GM23248 (cell line): Measurements from ENCODE around the gene EME1. TPM values are rescaled to one million over a fixed set of nuclear protein-coding genes. Genes with fewer than 3 reads are reported as not detected.
A peak's percentile ranks its signal among the peaks of the same experiment; 100 is the strongest.
"Not testable (repeated sequence)": the region's sequence is repeated elsewhere in the genome, so short reads cannot be mapped to it uniquely, and the experiment has no call there.

Source experiments
- DNase-seq: peaks from one replicate; pipeline ENCODE4 v3.0.0-alpha.2; 2015
- H2AFZ ChIP-seq: fragments of 200-600 bp; sonication (generic); 2 replicates; pipeline ENCODE4 v1.6.1; 2016; ENCODE audit warnings: antibody characterized with exemption
- H3F3A ChIP-seq: fragments of 200-600 bp; sonication (generic); 2 replicates; pipeline ENCODE4 v1.6.1; 2016; ENCODE audit warnings: mild to moderate bottlenecking, antibody characterized with exemption, mixed run types; ENCODE audit not compliant: insufficient read depth
- H3K27ac ChIP-seq: fragments of 200-600 bp; sonication (generic); 2 replicates; pipeline ENCODE4 v1.5.1; 2016; ENCODE audit warnings: mild to moderate bottlenecking
- H3K27me3 ChIP-seq: fragments of 200-600 bp; sonication (generic); replicated peaks from 2 replicates; pipeline ENCODE4 v1.6.1; 2016; ENCODE audit warnings: mild to moderate bottlenecking; ENCODE audit not compliant: insufficient read depth
- H3K36me3 ChIP-seq: fragments of 200-600 bp; sonication (generic); 2 replicates; pipeline ENCODE4 v1.6.1; 2016; ENCODE audit warnings: low read depth, mild to moderate bottlenecking
- H3K4me1 ChIP-seq: fragments of 200-600 bp; sonication (generic); 2 replicates; pipeline ENCODE4 v1.6.1; 2016; ENCODE audit warnings: mild to moderate bottlenecking; ENCODE audit not compliant: insufficient read depth
- H3K4me2 ChIP-seq: fragments of 200-600 bp; sonication (generic); one replicate; pipeline ENCODE4 v1.6.1; 2016; ENCODE audit warnings: mild to moderate bottlenecking; ENCODE audit not compliant: unreplicated experiment
- H3K4me3 ChIP-seq: fragments of 200-600 bp; sonication (generic); 2 replicates; pipeline ENCODE4 v1.5.1; 2016; ENCODE audit warnings: mild to moderate bottlenecking
- H3K79me2 ChIP-seq: fragments of 200-600 bp; sonication (generic); 2 replicates; pipeline ENCODE4 v1.6.1; 2016; ENCODE audit warnings: mild to moderate bottlenecking; ENCODE audit not compliant: insufficient read depth
- H3K9ac ChIP-seq: fragments of 200-600 bp; sonication (generic); 2 replicates; pipeline ENCODE4 v1.6.1; 2016; ENCODE audit warnings: mild to moderate bottlenecking
- H3K9me2 ChIP-seq: fragments of 200-600 bp; sonication (generic); 2 replicates; pipeline ENCODE4 v1.6.1; 2016; ENCODE audit warnings: mixed run types, mild to moderate bottlenecking, moderate library complexity; ENCODE audit not compliant: insufficient read depth
- H3K9me3 ChIP-seq: fragments of 200-600 bp; sonication (generic); one replicate; pipeline ENCODE4 v1.6.1; 2017; ENCODE audit warnings: low read depth
- H4K20me1 ChIP-seq: fragments of 200-600 bp; sonication (generic); 2 replicates; pipeline ENCODE4 v1.6.0; 2016; ENCODE audit not compliant: insufficient read depth
- EZH2 ChIP-seq: fragments of 200-600 bp; sonication (generic); IDR thresholded peaks from 2 replicates; pipeline ENCODE4 v1.6.1; 2018; ENCODE audit warnings: antibody characterized with exemption, mild to moderate bottlenecking; ENCODE audit not compliant: insufficient read depth, poor library complexity, severe bottlenecking
- EZH2phosphoT487 ChIP-seq: fragments of 200-600 bp; sonication (generic); IDR thresholded peaks from 2 replicates; pipeline ENCODE4 v1.6.1; 2018; ENCODE audit warnings: antibody characterized with exemption, moderate library complexity, mild to moderate bottlenecking, low read depth; ENCODE audit not compliant: insufficient read depth
- WGBS, 2 experiments: methylation state at CpG; one replicate each; pipeline ENCODE4 v1.1.6; 2015 to 2017; ENCODE audit warnings: low lambda C conversion rate in 2 of 2, low coverage in 1 of 2; ENCODE audit errors: missing lambda C conversion rate in 2 of 2; 5-methylcytosine and 5-hydroxymethylcytosine counted together
- in situ Hi-C: fragments of 300-500 bp; cut with MboI; formaldehyde crosslinking; loops from 2 replicates; pipeline ENCODE4 v1.15.0; 2020
- polyA plus RNA-seq: library from polyadenylated mRNA; unstranded; fragments of >200 nt; fragmentation: Nextera tagmentation; extraction: Ambion mirVana; gene quantifications from 2 replicates; pipeline ENCODE4 v1.2.1, GENCODE V29; 2016
- small RNA-seq: library from RNA; depleted of rRNA; stranded (forward); fragments of <200 nt; gene quantifications from one replicate; pipeline ENCODE3, GENCODE V24; 2014; ENCODE audit warnings: low read depth, low replicate concordance
- total RNA-seq: library from RNA; depleted of rRNA; stranded (reverse); fragments of >200 nt; shearing (Covaris generic); gene quantifications from 2 replicates; pipeline ENCODE4 v1.2.3, GENCODE V29; 2014; rRNA removed

The EME1 gene
- total and polyA plus RNA-seq, 2 experiments from 2014 or later: 4.1 to 4.3 TPM

DNA sequence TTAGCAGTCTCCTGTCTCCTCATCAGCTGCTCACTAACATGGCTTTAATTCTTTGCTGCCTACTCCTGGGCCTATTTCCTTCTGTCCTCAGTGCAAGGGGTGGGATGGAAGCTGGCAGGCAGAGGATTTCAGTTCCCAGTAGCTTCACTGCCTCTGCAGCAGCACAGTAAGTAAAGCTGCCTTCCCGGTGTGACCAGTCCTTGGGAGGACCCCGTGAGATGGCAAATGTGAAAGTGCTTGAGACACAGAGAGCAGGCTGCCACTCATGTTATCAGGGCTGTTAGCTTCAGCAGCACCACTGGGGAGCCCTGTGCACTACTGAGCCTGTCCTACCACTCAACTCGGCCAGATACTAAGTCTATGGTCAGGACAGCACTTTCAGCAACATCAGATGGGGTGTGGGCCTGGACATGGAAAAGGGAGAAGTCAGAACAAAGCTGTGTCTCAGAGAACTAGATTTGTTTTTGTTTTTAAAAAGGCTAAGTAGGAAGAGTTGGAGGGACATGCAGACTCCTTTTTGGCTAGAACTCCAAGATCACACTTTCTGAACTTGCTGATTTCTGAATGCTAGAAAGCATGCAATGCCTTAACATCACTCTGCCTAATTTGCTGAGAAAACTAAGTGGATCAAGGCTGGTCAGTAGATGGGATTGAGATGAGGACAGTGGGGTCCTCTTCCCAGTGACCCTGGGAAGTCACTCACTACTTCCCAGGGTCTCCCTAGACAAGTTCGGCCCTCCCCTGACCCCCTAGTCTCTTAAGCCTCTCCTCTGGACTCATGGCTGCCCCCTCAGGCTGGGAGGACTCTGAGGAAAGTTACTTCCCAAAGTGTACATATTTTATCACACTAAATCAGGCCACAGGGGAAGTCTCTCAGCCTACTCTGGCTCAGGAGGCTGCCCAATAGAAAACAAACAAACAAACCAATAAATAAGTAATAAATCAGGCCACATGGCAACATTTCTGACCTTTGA lies 54.1 kb downstream of the EME1 start:
- H3K36me3 ChIP-seq: no peaks in the 10 kb centered on the region
- peak overlapping the region; percentile 94 for H2AFZ ChIP-seq
- H3K4me3 ChIP-seq: peak overlapping the region; percentile 80
- no peaks in the 10 kb centered on the region for H3K79me2 ChIP-seq
- H3K27ac ChIP-seq: peak overlapping the region; percentile 18; the same call in 1 of the 2 replicates
- 0 out of 2 replicates have a peak, but pooled peaks cover 7% of the 10 kb centered on the region for H3F3A ChIP-seq
- peak; percentile 56 for DNase-seq
- in situ Hi-C loops: no loop called here
- H3K4me1 ChIP-seq: peaks cover 13% of the 10 kb centered on the region; the same call in 1 of the 2 replicates
- no peaks in the 10 kb centered on the region for H3K9me2 ChIP-seq
- H3K9me3 ChIP-seq: no peaks in the 10 kb centered on the region
- H3K27me3 ChIP-seq: no peaks in the 10 kb centered on the region
- peak overlapping the region; percentile 80 for H3K9ac ChIP-seq
- peak overlapping the region; percentile 81 for H3K4me2 ChIP-seq
- H4K20me1 ChIP-seq: no peaks in the 10 kb centered on the region
- TF ChIP-seq EZH2: no peak
- TF ChIP-seq EZH2phosphoT487: no peak
- 4 to 18% methylated on average over 3 to 4 of the region's 4 CpGs for WGBS, 2 experiments

- WGBS, 2 experiments: 82 to 93% methylated on average over 6 of the region's 6 CpGs
- H3K36me3 ChIP-seq, H3K4me3 ChIP-seq, H3K9ac ChIP-seq, H3K27me3 ChIP-seq, H3K27ac ChIP-seq, H3K79me2 ChIP-seq, H3K9me2 ChIP-seq, in situ Hi-C loops, H3F3A ChIP-seq, H3K4me2 ChIP-seq, H3K9me3 ChIP-seq, H4K20me1 ChIP-seq, DNase-seq, H2AFZ ChIP-seq: not testable (repeated sequence)
- H3K4me1 ChIP-seq: peaks cover 13% of the 10 kb centered on the region; the same call in 1 of the 2 replicates
Observed at GRCh38 chr17:50428126-50428525, 55.1 kb downstream of the EME1 start.

- no peak overlapping the region for H3K4me2 ChIP-seq
- H3K79me2 ChIP-seq: no peaks in the 10 kb centered on the region
- in situ Hi-C loops: no loop called here
- H4K20me1 ChIP-seq: no peaks in the 10 kb centered on the region
- H3K4me3 ChIP-seq: no peak overlapping the region
- H3K9ac ChIP-seq: no peak overlapping the region
- no peaks in the 10 kb centered on the region for H3K36me3 ChIP-seq
- TF ChIP-seq EZH2phosphoT487 (no peak), EZH2 (no peak)
- no peaks in the 10 kb centered on the region for H3K9me3 ChIP-seq
- H2AFZ ChIP-seq: no peak overlapping the region
- DNase-seq: no peak
- 82 to 85% methylated on average over 7 of the region's 7 CpGs for WGBS, 2 experiments
- 0 out of 2 replicates have a peak, but pooled peaks cover 7% of the 10 kb centered on the region for H3F3A ChIP-seq
- H3K9me2 ChIP-seq: no peaks in the 10 kb centered on the region
- peaks cover 9% of the 10 kb centered on the region; the same call in 1 of the 2 replicates for H3K4me1 ChIP-seq
- no peaks in the 10 kb centered on the region for H3K27me3 ChIP-seq
- no peak overlapping the region for H3K27ac ChIP-seq
Observed at GRCh38 chr17:50428831-50429424, 55.9 kb downstream of the EME1 start.

DNA sequence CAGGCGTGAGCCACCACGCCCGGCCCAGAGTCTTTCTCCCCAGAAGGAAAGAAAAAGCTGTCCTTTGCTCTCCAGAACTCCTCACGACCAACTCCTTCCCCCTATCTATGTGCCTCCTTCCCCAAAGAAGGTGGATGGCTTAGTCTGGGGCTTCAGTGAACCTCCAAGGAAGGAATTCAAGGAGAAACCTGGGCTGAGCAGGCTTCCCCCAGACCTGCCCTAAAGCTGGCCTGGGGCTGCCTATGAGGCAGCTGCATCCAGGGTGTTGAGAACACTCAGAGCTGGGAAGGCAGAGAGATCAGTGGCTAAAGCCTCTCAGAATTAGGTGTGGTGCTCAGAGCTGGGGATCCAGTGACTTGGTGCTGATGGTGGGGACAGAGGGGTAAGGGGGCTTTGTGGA lies 56.8 kb downstream of the EME1 start:
- no peaks in the 10 kb centered on the region for H4K20me1 ChIP-seq
- WGBS, 2 experiments: 89% methylated on average over 4 of the region's 4 CpGs
- no peak overlapping the region for H3K27ac ChIP-seq
- DNase-seq: no peak
- H3K4me1 ChIP-seq: 0 out of 2 replicates have a peak, but pooled peaks cover 4% of the 10 kb centered on the region
- H3K4me2 ChIP-seq: no peak overlapping the region
- no peaks in the 10 kb centered on the region for H3K9me3 ChIP-seq
- H3K27me3 ChIP-seq: no peaks in the 10 kb centered on the region
- 0 out of 2 replicates have a peak, but pooled peaks cover 7% of the 10 kb centered on the region for H3F3A ChIP-seq
- H3K9me2 ChIP-seq: no peaks in the 10 kb centered on the region
- H3K4me3 ChIP-seq: no peak overlapping the region
- no peaks in the 10 kb centered on the region for H3K79me2 ChIP-seq
- H3K36me3 ChIP-seq: no peaks in the 10 kb centered on the region
- in situ Hi-C loops: no loop called here
- H2AFZ ChIP-seq: no peak overlapping the region
- no peak overlapping the region for H3K9ac ChIP-seq
- TF ChIP-seq EZH2phosphoT487 (no peak), EZH2 (no peak)

Small RNAs within 50 kb of the gene (small RNA-seq; reads per million reads assigned to genes)
- not detected for gene RF00019

Other genes starting within 250 kb of the EME1 start
- gene SAMD14, start 243.1 kb upstream of the EME1 start, total RNA-seq: 3.0 and 4.4 TPM in 2 replicates
- 1.3 TPM in 2 replicates for gene SAMD14, start 243.1 kb upstream of the EME1 start, polyA plus RNA-seq
- 62.0 and 69.4 TPM in 2 replicates for gene PPP1R9B, start 222.6 kb upstream of the EME1 start, total RNA-seq
- 2.3 and 3.2 TPM in 2 replicates for gene PPP1R9B, start 222.6 kb upstream of the EME1 start, polyA plus RNA-seq
- gene SGCA, start 207.2 kb upstream of the EME1 start, total RNA-seq: 1.6 TPM in 1 of 2 replicates, not detected in the other
- 1.4 and 1.8 TPM in 2 replicates for gene SGCA, start 207.2 kb upstream of the EME1 start, polyA plus RNA-seq
- gene COL1A1, start 171.6 kb upstream of the EME1 start, total RNA-seq: 6,472 and 7,860 TPM in 2 replicates
- gene COL1A1, start 171.6 kb upstream of the EME1 start, polyA plus RNA-seq: 15,283 and 15,653 TPM in 2 replicates
- 0.32 TPM in 1 of 2 replicates, not detected in the other for gene TMEM92, start 98.8 kb upstream of the EME1 start, total RNA-seq
- 0.61 TPM in 1 of 2 replicates, not detected in the other for gene TMEM92, start 98.8 kb upstream of the EME1 start, polyA plus RNA-seq
- gene XYLT2, start 27.1 kb upstream of the EME1 start, total RNA-seq: 43.6 and 70.1 TPM in 2 replicates
- gene XYLT2, start 27.1 kb upstream of the EME1 start, polyA plus RNA-seq: 25.3 and 27.3 TPM in 2 replicates
- gene MRPL27, start within 50 bp of the EME1 start, total RNA-seq: 49.3 and 57.9 TPM in 2 replicates
- 115 and 120 TPM in 2 replicates for gene MRPL27, start within 50 bp of the EME1 start, polyA plus RNA-seq
- gene LRRC59, start 24.3 kb downstream of the EME1 start, total RNA-seq: 144 and 164 TPM in 2 replicates
- gene LRRC59, start 24.3 kb downstream of the EME1 start, polyA plus RNA-seq: 110 and 111 TPM in 2 replicates
- 8.6 and 18.7 TPM in 2 replicates for gene ACSF2, start 53.0 kb downstream of the EME1 start, total RNA-seq
- gene ACSF2, start 53.0 kb downstream of the EME1 start, polyA plus RNA-seq: 3.2 and 3.7 TPM in 2 replicates
- gene CHAD, start 95.7 kb downstream of the EME1 start, total RNA-seq: not detected in 2 replicates
- gene CHAD, start 95.7 kb downstream of the EME1 start, polyA plus RNA-seq: not detected in 2 replicates
- 19.3 and 19.8 TPM in 2 replicates for gene RSAD1, start 105.6 kb downstream of the EME1 start, total RNA-seq
- 22.4 and 23.9 TPM in 2 replicates for gene RSAD1, start 105.6 kb downstream of the EME1 start, polyA plus RNA-seq
- gene MYCBPAP, start 135.2 kb downstream of the EME1 start, total RNA-seq: 0.32 and 0.89 TPM in 2 replicates
- 0.79 and 1.4 TPM in 2 replicates for gene MYCBPAP, start 135.2 kb downstream of the EME1 start, polyA plus RNA-seq
- not detected in 2 replicates for gene EPN3, start 159.5 kb downstream of the EME1 start, total RNA-seq
- 0.13 TPM in 1 of 2 replicates, not detected in the other for gene EPN3, start 159.5 kb downstream of the EME1 start, polyA plus RNA-seq
- gene SPATA20, start 173.9 kb downstream of the EME1 start, total RNA-seq: 146 TPM in 2 replicates
- gene SPATA20, start 173.9 kb downstream of the EME1 start, polyA plus RNA-seq: 89.9 and 91.2 TPM in 2 replicates
- gene CACNA1G, start 187.5 kb downstream of the EME1 start, total RNA-seq: 0.13 and 0.97 TPM in 2 replicates
- 0.06 and 0.16 TPM in 2 replicates for gene CACNA1G, start 187.5 kb downstream of the EME1 start, polyA plus RNA-seq